Lung (tissue), 12 donors: ENCODE data around the gene RBM38. TPM values are rescaled to one million over a fixed set of nuclear protein-coding genes. Genes with fewer than 3 reads are reported as not detected.

Experiments
- ATAC-seq: fragments of 200-7000 bp; cut with Tn5 transposase; one replicate; pipeline ENCODE4 v1.9.1; 2020; ENCODE audit warnings: moderate number of reproducible peaks; ENCODE audit not compliant: insufficient read depth, low FRiP score
- DNase-seq, 3 donors: peaks; one replicate each; pipeline ENCODE4 v3.0.0-alpha.2; 2013 to 2017
- H3K27ac ChIP-seq, 2 donors: one replicate each; pipeline ENCODE4 v1.5.1; 2013; ENCODE audit warnings: mild to moderate bottlenecking in 2 of 2, moderate library complexity in 2 of 2, control low read depth in 1 of 2, inconsistent platforms in 1 of 2, low read depth in 1 of 2, low read length in 1 of 2
- H3K27me3 ChIP-seq, 3 donors: one replicate each; pipeline ENCODE4 v1.5.1; 2013; ENCODE audit warnings: low read length in 2 of 3; ENCODE audit not compliant: control insufficient read depth in 3 of 3, insufficient read depth in 3 of 3
- H3K36me3 ChIP-seq, 4 donors: one replicate each; pipeline ENCODE4 v1.5.1; 2013; ENCODE audit warnings: low read length in 4 of 4, mild to moderate bottlenecking in 1 of 4, moderate library complexity in 1 of 4; ENCODE audit not compliant: control insufficient read depth in 4 of 4, insufficient read depth in 4 of 4
- H3K4me1 ChIP-seq, 5 donors: one replicate each; pipeline ENCODE4 v1.5.1; 2013; ENCODE audit warnings: low read length in 5 of 5, mild to moderate bottlenecking in 2 of 5, moderate library complexity in 1 of 5; ENCODE audit not compliant: control insufficient read depth in 5 of 5, insufficient read depth in 5 of 5
- H3K4me3 ChIP-seq: one replicate; pipeline ENCODE4 v1.5.1; 2013; ENCODE audit warnings: mild to moderate bottlenecking, control low read depth, moderate library complexity
- H3K9ac ChIP-seq, 2 donors: one replicate each; pipeline ENCODE4 v1.5.1; 2013; ENCODE audit warnings: low read length in 2 of 2, control low read depth in 1 of 2; ENCODE audit not compliant: insufficient read depth in 1 of 2
- H3K9me3 ChIP-seq, 4 donors: one replicate each; pipeline ENCODE4 v1.5.1; 2013; ENCODE audit warnings: low read length in 3 of 4, mild to moderate bottlenecking in 1 of 4, moderate library complexity in 1 of 4; ENCODE audit not compliant: control insufficient read depth in 4 of 4, insufficient read depth in 3 of 4
- CTCF ChIP-seq: IDR thresholded peaks from 2 replicates; pipeline ENCODE4 v1.5.1; 2012; ENCODE audit warnings: mild to moderate bottlenecking; ENCODE audit errors: control extremely low read depth, extremely low read depth
- WGBS, 2 donors: extraction: QIAGEN DNeasy Blood & Tissue Kit; methylation state at CpG; one replicate each; pipeline ENCODE4 v1.1.7; 2013; 5-methylcytosine and 5-hydroxymethylcytosine counted together
- polyA plus RNA-seq, 2 donors: library from polyadenylated mRNA; stranded (reverse); fragments of 200-250 nt; gene quantifications; one replicate each; pipeline ENCODE4 v1.2.1, GENCODE V29; 2013
- total RNA-seq, 2 donors: library from RNA; depleted of rRNA in 1 of 2; stranded (reverse); fragments of >200 nt in 1 of 2; gene quantifications; one replicate each; pipeline ENCODE4 v1.2.1, GENCODE V29; 2014 to 2021
- donor health status: control.
- donor health status: control.
- donor health status: Bipolar disorder and iron deficiency.
- donor health status: healthy.
- donor health status: DM: yes; HTN: yes; CAD: no.

Gene RBM38
- total and polyA plus RNA-seq, 4 donors, result 23.1 to 38.6 (median 30.9) TPM

- no peak for TF ChIP-seq CTCF
- no peak for ATAC-seq
- H3K9me3 ChIP-seq, result peaks cover 0 to 4% (median 0%) of the 10 kb centered on the region in 4 donors
- no peak overlapping the region for H3K9ac ChIP-seq
- DNase-seq, result no peak
- H3K27me3 ChIP-seq, result no peaks in the 10 kb centered on the region
- WGBS, 2 donors, result 76 to 77% methylated on average over 20 of the region's 20 CpGs
- H3K4me3 ChIP-seq, result no peak overlapping the region
- H3K36me3 ChIP-seq, result no peaks in the 10 kb centered on the region
- no peak overlapping the region for H3K27ac ChIP-seq
- peaks cover 0 to 6% (median 0%) of the 10 kb centered on the region in 5 donors for H3K4me1 ChIP-seq
Measured at GRCh38 chr20:57420571-57421252, 29.5 kb downstream of the RBM38 start.

- H3K9me3 ChIP-seq, result peaks cover 0 to 4% (median 0%) of the 10 kb centered on the region in 4 donors
- no peak for ATAC-seq
- H3K36me3 ChIP-seq, result no peaks in the 10 kb centered on the region
- no peak overlapping the region for H3K27ac ChIP-seq
- no peak for DNase-seq
- H3K27me3 ChIP-seq, result no peaks in the 10 kb centered on the region
- WGBS, 2 donors, result 83 to 90% methylated on average over 26 of the region's 26 CpGs
- TF ChIP-seq CTCF, result no peak
- H3K4me3 ChIP-seq, result no peak overlapping the region
- no peak overlapping the region for H3K9ac ChIP-seq
- peaks cover 0 to 6% (median 0%) of the 10 kb centered on the region in 5 donors for H3K4me1 ChIP-seq
Measured at GRCh38 chr20:57421253-57422220, 30.3 kb downstream of the RBM38 start.

- H3K27ac ChIP-seq, result no peak overlapping the region
- 77 to 86% methylated on average over 7 of the region's 7 CpGs for WGBS, 2 donors
- H3K4me1 ChIP-seq, result peaks cover 0 to 6% (median 0%) of the 10 kb centered on the region in 5 donors
- no peaks in the 10 kb centered on the region for H3K36me3 ChIP-seq
- DNase-seq (no peak), ATAC-seq (no peak)
- no peak overlapping the region for H3K4me3 ChIP-seq
- peaks cover 0 to 4% (median 0%) of the 10 kb centered on the region in 4 donors for H3K9me3 ChIP-seq
- no peaks in the 10 kb centered on the region for H3K27me3 ChIP-seq
- no peak for TF ChIP-seq CTCF
- H3K9ac ChIP-seq, result no peak overlapping the region
Measured at GRCh38 chr20:57422254-57422653, 31.1 kb downstream of the RBM38 start.
